Activated T-helper 17 cell treated with anti-CD3 and anti-CD28 coated beads, Interleukin-2, amount 50 U/mL, for 72 hours (primary cell): Measurements from ENCODE around the gene ASMTL. TPM values are rescaled to one million over a fixed set of nuclear protein-coding genes. Genes with fewer than 3 reads are reported as not detected.
A peak's percentile ranks its signal among the peaks of the same experiment; 100 is the strongest.
"Not testable (repeated sequence)": the region's sequence is repeated elsewhere in the genome, so short reads cannot be mapped to it uniquely, and the experiment has no call there.

Source experiments
- ATAC-seq: fragments of 150-1000 bp; cut with Tn5 transposase; replicated peaks from 2 replicates; pipeline ENCODE4 v1.10.0; 2021; ENCODE audit warnings: mild to moderate bottlenecking, moderate library complexity
- H3K27ac Mint-ChIP-seq: one replicate; pipeline ENCODE4 v1.8.0; 2022; ENCODE audit warnings: mixed read lengths
- H3K27me3 Mint-ChIP-seq: one replicate; pipeline ENCODE4 v1.8.0; 2022; ENCODE audit warnings: mixed read lengths
- H3K36me3 Mint-ChIP-seq: one replicate; pipeline ENCODE4 v1.8.0; 2022; ENCODE audit warnings: low read depth, mild to moderate bottlenecking, mixed read lengths
- H3K4me1 Mint-ChIP-seq: one replicate; pipeline ENCODE4 v1.8.0; 2022; ENCODE audit warnings: mixed read lengths
- H3K4me3 Mint-ChIP-seq: one replicate; pipeline ENCODE4 v1.8.0; 2022; ENCODE audit warnings: mild to moderate bottlenecking, mixed read lengths
- H3K9me3 Mint-ChIP-seq: one replicate; pipeline ENCODE4 v1.8.0; 2022; ENCODE audit warnings: mixed read lengths
- total RNA-seq, 2 donors: library from RNA; stranded (reverse); gene quantifications; one replicate each; pipeline ENCODE4 v1.2.3, GENCODE V29; 2022

The ASMTL gene
- total RNA-seq, 2 donors from 2014 or later, result 50.6 to 65.5 TPM

DNA sequence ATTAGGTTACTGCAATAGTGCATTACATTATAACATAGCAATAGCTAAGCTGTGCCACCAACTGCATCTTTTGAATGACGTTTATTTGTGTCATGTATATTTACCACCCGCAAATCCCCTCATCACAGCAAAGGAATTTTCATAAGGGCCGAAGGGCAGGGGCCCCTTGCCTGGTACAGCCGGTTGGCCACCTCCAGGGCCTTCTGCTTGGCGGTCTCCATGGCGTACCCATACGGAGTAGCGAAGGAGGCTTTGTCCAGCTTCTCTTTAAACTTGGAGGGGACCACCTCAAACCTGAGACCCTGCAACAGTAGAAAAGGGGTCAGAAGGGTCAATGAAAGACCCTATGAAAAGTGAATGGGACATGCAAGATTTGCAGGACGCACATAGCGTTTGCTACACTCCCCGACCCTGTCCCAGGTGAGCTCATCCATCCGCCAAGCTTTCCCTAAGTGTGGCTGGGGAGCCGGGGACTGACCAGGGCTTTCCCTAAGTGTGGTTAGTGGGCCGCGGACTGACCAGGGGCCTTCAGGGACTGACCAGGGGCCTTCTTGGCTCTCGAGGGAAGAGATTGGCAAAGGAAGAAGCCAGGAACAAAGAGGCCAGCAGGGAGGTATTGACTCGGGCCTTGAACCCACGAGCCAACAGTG lies 10.6 kb downstream of the ASMTL start:
- H3K4me1 Mint-ChIP-seq, result no peaks in the 10 kb centered on the region
- H3K9me3 Mint-ChIP-seq, result peaks cover 7% of the 10 kb centered on the region
- H3K36me3 Mint-ChIP-seq, result peaks cover 84% of the 10 kb centered on the region
- no peaks in the 10 kb centered on the region for H3K27me3 Mint-ChIP-seq
- H3K27ac Mint-ChIP-seq, result no peak overlapping the region
- ATAC-seq, result no peak
- no peak overlapping the region for H3K4me3 Mint-ChIP-seq

GRCh38 chrX:1440506-1440905 lies 12.2 kb downstream of the ASMTL start:
- Mint-ChIP-seq H3K36me3 (peaks cover 81% of the 10 kb centered on the region), H3K9me3 (peaks cover 7% of the 10 kb centered on the region), H3K27ac (no peak overlapping the region), H3K4me1 (no peaks in the 10 kb centered on the region), H3K4me3 (no peak overlapping the region), H3K27me3 (no peaks in the 10 kb centered on the region)
- ATAC-seq, result no peak

- no peak overlapping the region for H3K4me3 Mint-ChIP-seq
- peaks cover 66% of the 10 kb centered on the region for H3K36me3 Mint-ChIP-seq
- no peaks in the 10 kb centered on the region for H3K27me3 Mint-ChIP-seq
- H3K27ac Mint-ChIP-seq, result no peak overlapping the region
- H3K4me1 Mint-ChIP-seq, result no peaks in the 10 kb centered on the region
- H3K9me3 Mint-ChIP-seq, result no peaks in the 10 kb centered on the region
- ATAC-seq, result peak; percentile 26
Observed at GRCh38 chrX:1435241-1435895, 17.3 kb downstream of the ASMTL start.

GRCh38 chrX:1434871-1435240 lies 17.9 kb downstream of the ASMTL start:
- Mint-ChIP-seq H3K9me3 (no peaks in the 10 kb centered on the region), H3K27me3 (no peaks in the 10 kb centered on the region), H3K4me1 (no peaks in the 10 kb centered on the region), H3K27ac (no peak overlapping the region), H3K4me3 (no peak overlapping the region), H3K36me3 (peaks cover 66% of the 10 kb centered on the region)
- no peak for ATAC-seq

GRCh38 chrX:1433646-1434357 lies 18.9 kb downstream of the ASMTL start:
- Mint-ChIP-seq H3K4me1 (no peaks in the 10 kb centered on the region), H3K27ac (no peak overlapping the region), H3K36me3 (peaks cover 58% of the 10 kb centered on the region), H3K27me3 (no peaks in the 10 kb centered on the region), H3K4me3 (no peak overlapping the region), H3K9me3 (no peaks in the 10 kb centered on the region)
- ATAC-seq, result no peak

- no peaks in the 10 kb centered on the region for H3K4me1 Mint-ChIP-seq
Observed at GRCh38 chrX:1430451-1430850, 22.3 kb downstream of the ASMTL start.

GRCh38 chrX:1427756-1428155 lies 25.0 kb downstream of the ASMTL start:
- Mint-ChIP-seq H3K4me3 (no peak overlapping the region), H3K27me3 (no peaks in the 10 kb centered on the region), H3K9me3 (peaks cover 5% of the 10 kb centered on the region), H3K27ac (no peak overlapping the region), H3K36me3 (peaks cover 59% of the 10 kb centered on the region), H3K4me1 (peaks cover 12% of the 10 kb centered on the region)
- ATAC-seq, result no peak

More at GRCh38 chrX:1430451-1430850, 22.3 kb downstream of the ASMTL start:
- Mint-ChIP-seq H3K4me3 (no peak overlapping the region), H3K36me3 (peaks cover 47% of the 10 kb centered on the region), H3K27me3 (no peaks in the 10 kb centered on the region), H3K9me3 (no peaks in the 10 kb centered on the region), H3K27ac (no peak overlapping the region)
- ATAC-seq, result peak; percentile 77

- peaks cover 12% of the 10 kb centered on the region for H3K4me1 Mint-ChIP-seq
- not testable (repeated sequence) for H3K27me3 Mint-ChIP-seq
- H3K36me3 Mint-ChIP-seq, result peaks cover 70% of the 10 kb centered on the region
Observed at GRCh38 chrX:1426321-1426720, 26.4 kb downstream of the ASMTL start.

DNA sequence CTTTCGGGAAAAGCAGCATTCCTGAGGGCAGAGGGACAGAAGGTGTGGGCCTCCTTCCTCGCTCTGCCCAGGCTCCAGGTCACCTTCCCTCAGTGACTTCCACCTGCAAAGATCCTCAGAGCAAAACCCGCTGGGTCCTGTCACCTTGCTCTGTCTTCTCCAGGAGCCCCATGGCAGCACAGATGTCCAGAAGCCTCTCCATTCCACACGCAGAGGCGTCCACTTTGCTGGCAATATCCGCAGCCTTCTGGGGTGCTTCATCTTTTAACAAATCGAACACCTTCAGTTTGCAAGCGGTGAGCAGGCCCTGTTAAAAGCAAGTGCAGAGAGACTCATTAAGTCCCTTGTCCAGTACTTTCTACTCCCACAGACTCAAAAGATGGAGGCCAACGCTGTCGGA lies 27.3 kb downstream of the ASMTL start:
- H3K4me1 Mint-ChIP-seq, result peaks cover 12% of the 10 kb centered on the region
- no peaks in the 10 kb centered on the region for H3K27me3 Mint-ChIP-seq
- H3K27ac Mint-ChIP-seq, result no peak overlapping the region
- H3K9me3 Mint-ChIP-seq, result peaks cover 5% of the 10 kb centered on the region
- peaks cover 77% of the 10 kb centered on the region for H3K36me3 Mint-ChIP-seq
- no peak overlapping the region for H3K4me3 Mint-ChIP-seq
- no peak for ATAC-seq

More at GRCh38 chrX:1426321-1426720, 26.4 kb downstream of the ASMTL start:
- not testable (repeated sequence) for H3K9me3 Mint-ChIP-seq, H3K4me3 Mint-ChIP-seq, ATAC-seq, H3K27ac Mint-ChIP-seq

DNA sequence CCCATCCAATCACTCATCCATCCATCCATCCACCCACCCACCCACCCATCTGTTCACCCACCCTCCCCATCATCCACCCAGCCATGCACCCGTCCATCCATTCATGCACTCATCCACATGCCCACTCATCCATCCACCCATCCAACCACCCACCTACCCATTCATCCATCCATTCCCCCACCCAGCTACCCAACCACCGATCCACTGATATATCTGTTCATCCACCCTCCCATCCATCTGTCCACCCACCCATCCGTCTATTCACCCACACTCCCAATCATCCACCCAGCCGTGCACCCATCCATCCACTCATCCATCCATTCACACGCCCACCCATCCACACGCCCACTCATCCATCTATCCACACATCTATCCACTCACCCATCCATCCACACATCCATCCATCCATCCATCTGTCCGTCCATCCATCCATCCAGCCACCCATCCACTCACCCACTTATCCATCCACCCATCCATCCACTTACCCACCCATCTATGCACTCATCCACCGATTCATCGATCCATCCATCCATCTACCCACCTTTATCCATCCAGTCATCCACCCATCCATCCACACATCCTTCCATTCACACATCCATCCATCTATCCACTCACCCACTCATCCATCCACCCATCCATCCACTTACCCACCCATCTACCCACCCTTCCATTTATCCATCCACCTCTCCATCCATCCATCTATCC lies 28.4 kb downstream of the ASMTL start:
- ATAC-seq, result no peak
- peaks cover 18% of the 10 kb centered on the region for H3K4me1 Mint-ChIP-seq
- H3K4me3 Mint-ChIP-seq, result no peak overlapping the region
- H3K27me3 Mint-ChIP-seq, result no peaks in the 10 kb centered on the region
- peaks cover 5% of the 10 kb centered on the region for H3K9me3 Mint-ChIP-seq
- H3K36me3 Mint-ChIP-seq, result peaks cover 80% of the 10 kb centered on the region
- H3K27ac Mint-ChIP-seq, result no peak overlapping the region

- Mint-ChIP-seq H3K36me3 (peaks cover 80% of the 10 kb centered on the region), H3K27ac (no peak overlapping the region), H3K4me3 (no peak overlapping the region), H3K27me3 (no peaks in the 10 kb centered on the region), H3K9me3 (peaks cover 5% of the 10 kb centered on the region), H3K4me1 (peaks cover 18% of the 10 kb centered on the region)
- ATAC-seq, result no peak
Observed at GRCh38 chrX:1423215-1423614, 29.5 kb downstream of the ASMTL start.

- no peak for ATAC-seq
- no peak overlapping the region for H3K27ac Mint-ChIP-seq
- no peaks in the 10 kb centered on the region for H3K27me3 Mint-ChIP-seq
- H3K9me3 Mint-ChIP-seq, result peaks cover 5% of the 10 kb centered on the region
- H3K36me3 Mint-ChIP-seq, result peaks cover 76% of the 10 kb centered on the region
- H3K4me1 Mint-ChIP-seq, result peaks cover 18% of the 10 kb centered on the region
- H3K4me3 Mint-ChIP-seq, result no peak overlapping the region
Observed at GRCh38 chrX:1422135-1422465, 30.6 kb downstream of the ASMTL start.

GRCh38 chrX:1421433-1422134 lies 31.1 kb downstream of the ASMTL start:
- H3K4me1 Mint-ChIP-seq, result peaks cover 18% of the 10 kb centered on the region
- no peak for ATAC-seq
- peaks cover 71% of the 10 kb centered on the region for H3K36me3 Mint-ChIP-seq
- H3K9me3 Mint-ChIP-seq, result peaks cover 5% of the 10 kb centered on the region
- H3K4me3 Mint-ChIP-seq, result no peak overlapping the region
- no peaks in the 10 kb centered on the region for H3K27me3 Mint-ChIP-seq
- H3K27ac Mint-ChIP-seq, result no peak overlapping the region

GRCh38 chrX:1420371-1420770 lies 32.3 kb downstream of the ASMTL start:
- Mint-ChIP-seq H3K4me3 (no peak overlapping the region), H3K27ac (peak overlapping the region; percentile 15), H3K9me3 (peaks cover 5% of the 10 kb centered on the region), H3K4me1 (peaks cover 18% of the 10 kb centered on the region), H3K27me3 (no peaks in the 10 kb centered on the region), H3K36me3 (peaks cover 60% of the 10 kb centered on the region)
- ATAC-seq, result no peak
